ENCODE results near the gene TMEM39B. TPM values are rescaled to one million over a fixed set of nuclear protein-coding genes. Genes with fewer than 3 reads are reported as not detected.
"Not testable (repeated sequence)": the region's sequence is repeated elsewhere in the genome, so short reads cannot be mapped to it uniquely, and the experiment has no call there.

TMEM39B gene
- total RNA-seq, 2 donors from 2014 or later, result 4.4 to 10.2 TPM

GRCh38 chr1:32107742-32108661, 35.3 kb downstream of the TMEM39B start, which contains the start of gene KPNA6:
TSS of gene KPNA6 (plus strand) at chr1:32108056. CDS start at chr1:32108131, 75 bp downstream.
- Histone ChIP-seq H3K4me1 (peaks cover 37% of the 10 kb centered on the region), H3K27ac (peak within 1 kb of the TSS; percentile 50 to 90 (median 89)), H3K4me3 (peak within 1 kb of the TSS; percentile 75 to 98), H3K9me3 (no peaks in the 10 kb centered on the region), H3K27me3 (no peaks in the 10 kb centered on the region), H3K36me3 (replicated peaks in 1 of 2; ENCODE audit: insufficient read depth in 1 of 2, low read depth in 2 of 2) (no peaks in the 10 kb centered on the region)
- 1% methylated on average over 30 to 43 of the region's 45 CpGs for WGBS, 2 donors
- TF ChIP-seq POLR2A (IDR thresholded peaks at IDR 0.05) (peak in 2 of 3 donors; percentile 61 to 65), CTCF (IDR thresholded peaks at IDR 0.05) (peak in 1 of 7 experiments; percentile 26)
- DNase-seq (peak; percentile 90 to 94 (median 92)), ATAC-seq (peak; percentile 96)
- intact Hi-C loops (cut with DNase I), result no loop called here

- ATAC-seq (no peak), DNase-seq (no peak)
- H3K27me3 ChIP-seq, result no peaks in the 10 kb centered on the region
- H3K4me3 ChIP-seq, result no peak overlapping the region
- H3K36me3 ChIP-seq (replicated peaks in 1 of 2; ENCODE audit: insufficient read depth in 1 of 2, low read depth in 2 of 2), result no peaks in the 10 kb centered on the region
- H3K4me1 ChIP-seq, result peaks cover 46% of the 10 kb centered on the region
- H3K9me3 ChIP-seq, result no peaks in the 10 kb centered on the region
- H3K27ac ChIP-seq, result no peak overlapping the region
- intact Hi-C loops (cut with DNase I), result no loop called here
- TF ChIP-seq CTCF (IDR thresholded peaks at IDR 0.05) (no peak), POLR2A (IDR thresholded peaks at IDR 0.05) (no peak)
- 58% methylated on average over 2 of the region's 2 CpGs for WGBS, 2 donors
Measured at GRCh38 chr1:32111040-32111623, 38.4 kb downstream of the TMEM39B start.

- TF ChIP-seq CTCF (IDR thresholded peaks at IDR 0.05), result no peak
- TF ChIP-seq POLR2A (IDR thresholded peaks at IDR 0.05), result no peak
- no peaks in the 10 kb centered on the region for H3K36me3 ChIP-seq (replicated peaks in 1 of 2; ENCODE audit: insufficient read depth in 1 of 2, low read depth in 2 of 2)
- H3K4me3 ChIP-seq, result no peak overlapping the region
- DNase-seq (no peak), ATAC-seq (no peak)
- intact Hi-C loops (cut with DNase I), result no loop called here
- no peaks in the 10 kb centered on the region for H3K27me3 ChIP-seq
- no peaks in the 10 kb centered on the region for H3K9me3 ChIP-seq
- no peak overlapping the region for H3K27ac ChIP-seq
- H3K4me1 ChIP-seq, result peaks cover 53% of the 10 kb centered on the region
Measured at GRCh38 chr1:32111789-32112188, 39.0 kb downstream of the TMEM39B start.

GRCh38 chr1:32112806-32113375, 40.2 kb downstream of the TMEM39B start:
- intact Hi-C loops (cut with DNase I), result no loop called here
- WGBS, 2 donors, result 74 to 77% methylated on average over 5 of the region's 5 CpGs
- DNase-seq (no peak), ATAC-seq (no peak)
- Histone ChIP-seq H3K27ac (no peak overlapping the region), H3K4me3 (no peak overlapping the region), H3K4me1 (peaks cover 50% of the 10 kb centered on the region), H3K9me3 (no peaks in the 10 kb centered on the region), H3K27me3 (no peaks in the 10 kb centered on the region), H3K36me3 (replicated peaks in 1 of 2; ENCODE audit: insufficient read depth in 1 of 2, low read depth in 2 of 2) (no peaks in the 10 kb centered on the region)
- TF ChIP-seq CTCF (IDR thresholded peaks at IDR 0.05) (no peak), POLR2A (IDR thresholded peaks at IDR 0.05) (no peak)

GRCh38 chr1:32113436-32113835, 40.7 kb downstream of the TMEM39B start:
- DNase-seq; H3K4me3 ChIP-seq; H3K27ac ChIP-seq; intact Hi-C loops (cut with DNase I); H3K36me3 ChIP-seq (replicated peaks in 1 of 2; ENCODE audit: insufficient read depth in 1 of 2, low read depth in 2 of 2); H3K27me3 ChIP-seq; ATAC-seq; H3K9me3 ChIP-seq: not testable (repeated sequence)
- WGBS, 2 donors, result 79 to 88% methylated on average over 4 of the region's 4 CpGs
- peaks cover 50% of the 10 kb centered on the region for H3K4me1 ChIP-seq
